HG03025 (cell line): ENCODE results near the gene LMTK2.
"Not testable (repeated sequence)": the region's sequence is repeated elsewhere in the genome, so short reads cannot be mapped to it uniquely, and the experiment has no call there.

Source experiments
- ATAC-seq: cut with Tn5 transposase; IDR thresholded peaks from one replicate; pipeline ENCODE4 v1.9.1; 2021; ENCODE audit warnings: mild to moderate bottlenecking, moderate library complexity; ENCODE audit not compliant: unreplicated experiment, low FRiP score

LMTK2 gene

DNA sequence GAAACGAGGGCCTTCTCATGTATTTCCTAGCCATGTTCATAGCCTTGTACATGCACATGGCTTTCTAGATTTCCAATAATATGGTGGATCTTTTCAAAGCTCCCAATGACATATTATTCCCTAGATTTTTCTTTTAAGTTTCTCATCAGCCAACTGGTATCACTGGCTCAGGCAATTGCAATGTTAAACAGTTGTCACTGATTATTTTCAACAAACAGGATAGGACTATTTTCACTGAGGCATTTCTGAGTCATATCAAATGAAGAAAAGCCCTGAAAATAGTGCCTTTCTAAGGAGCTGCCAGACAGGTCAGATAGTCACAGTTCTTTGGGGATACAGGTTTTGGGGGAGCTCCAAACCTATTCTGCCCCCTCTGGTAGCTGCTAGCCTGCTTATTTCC lies 4.5 kb upstream of the LMTK2 start:
- no peak for ATAC-seq

DNA sequence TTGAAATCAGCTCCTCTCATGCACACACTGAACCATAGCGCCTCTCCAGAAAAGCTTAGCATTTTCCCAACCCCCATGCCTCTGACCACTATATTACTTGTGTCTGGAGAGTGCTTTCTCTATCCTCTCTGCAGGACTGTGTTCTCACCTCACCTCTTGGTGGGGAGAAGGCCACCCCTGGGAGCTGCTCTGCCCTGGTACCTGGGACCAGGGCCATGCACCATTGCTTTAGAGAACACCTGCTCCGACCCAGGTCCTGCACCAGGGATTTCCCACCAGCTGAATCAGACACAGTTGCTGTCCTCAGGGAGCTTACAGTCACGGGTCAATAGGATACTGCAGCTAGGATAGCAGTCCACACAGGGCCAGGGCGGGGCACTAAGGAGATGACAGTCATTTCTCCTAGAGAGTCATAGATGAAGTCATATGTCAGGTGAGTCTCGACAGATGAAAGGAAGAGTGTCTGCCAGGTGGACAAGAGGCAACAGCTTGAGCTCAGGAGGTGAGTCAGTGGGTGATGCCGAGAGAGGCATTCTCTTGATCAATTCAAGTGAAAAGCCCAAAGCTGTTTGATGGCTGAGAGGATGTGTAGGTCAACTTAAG lies 619 bp upstream of the LMTK2 start:
- no peak for ATAC-seq

DNA sequence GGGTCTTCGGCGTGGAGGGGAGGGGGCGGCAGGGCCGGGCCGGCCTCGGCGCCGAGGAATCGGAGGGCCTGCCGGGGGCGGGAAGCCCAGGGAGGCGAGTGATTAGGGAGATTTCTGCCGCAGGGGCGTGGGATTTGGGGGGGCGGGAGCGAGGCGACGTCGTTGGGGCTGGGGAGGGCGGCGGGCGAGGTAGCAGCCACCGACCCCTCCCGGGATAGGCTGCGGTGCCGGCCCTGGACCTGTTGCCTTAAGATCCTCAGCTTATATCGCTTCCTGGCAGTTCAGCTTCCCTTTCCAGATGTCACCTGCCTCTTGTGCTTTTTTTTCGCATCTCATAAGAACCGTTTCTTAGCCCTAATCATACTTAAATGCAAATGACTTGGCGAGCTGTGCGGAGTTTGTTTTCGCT lies 655 bp downstream of the LMTK2 start:
- ATAC-seq: no peak

DNA sequence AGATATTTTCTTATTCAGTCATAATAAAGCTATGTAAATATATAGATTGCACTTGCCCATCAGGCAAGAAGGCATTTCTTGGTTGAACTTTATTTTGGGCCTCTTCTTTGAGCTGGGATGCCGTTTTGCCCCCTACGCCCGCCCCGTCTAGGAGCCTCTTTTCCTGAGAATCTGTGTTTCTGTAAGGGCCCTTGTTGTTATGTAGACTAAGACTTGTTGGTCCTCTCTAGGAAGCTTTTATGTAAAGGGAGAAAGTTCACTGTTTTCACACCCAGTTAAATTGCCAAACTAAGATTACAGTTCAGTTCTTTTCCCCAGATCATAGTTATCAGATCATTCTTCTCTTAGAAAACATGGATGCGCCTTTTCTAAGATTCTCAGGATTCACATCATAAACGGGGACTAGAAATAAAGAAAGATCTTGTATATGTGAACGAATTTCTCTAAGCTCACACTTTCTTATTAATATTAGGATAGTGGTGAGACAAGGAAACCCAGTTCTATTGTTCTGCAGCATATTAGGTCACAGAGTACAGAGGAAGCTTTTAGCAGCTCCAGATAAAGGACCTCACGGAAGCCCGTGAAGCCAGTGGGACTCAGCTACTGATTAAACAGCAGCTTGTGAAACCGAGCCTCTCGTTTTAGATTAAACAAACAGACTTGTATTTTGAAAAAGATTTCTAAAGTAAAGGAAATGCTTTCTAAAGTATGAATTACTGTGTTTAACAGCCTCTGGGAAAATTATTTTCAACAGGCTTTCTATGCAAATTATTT lies 3.8 kb downstream of the LMTK2 start:
- ATAC-seq: no peak

DNA sequence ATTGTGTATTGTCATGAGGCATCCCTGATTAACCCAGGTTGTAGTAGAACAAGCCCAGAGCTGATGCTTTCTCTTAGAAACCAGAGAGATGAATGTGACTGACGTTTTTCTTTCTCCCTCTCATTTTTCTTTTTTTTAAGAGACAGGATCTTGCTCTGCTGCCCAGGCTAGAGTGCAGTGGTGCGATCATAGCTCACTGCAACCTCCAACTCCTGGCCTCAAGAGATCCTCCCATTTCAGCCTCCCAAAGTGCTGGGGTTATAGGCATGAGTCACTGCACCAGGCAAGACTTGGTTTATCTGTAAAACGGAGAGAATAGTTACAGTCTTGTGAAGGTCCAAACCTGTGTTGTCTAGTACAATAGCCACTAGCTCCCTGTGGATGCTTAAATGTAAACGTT lies 5.4 kb downstream of the LMTK2 start:
- ATAC-seq: no peak

DNA sequence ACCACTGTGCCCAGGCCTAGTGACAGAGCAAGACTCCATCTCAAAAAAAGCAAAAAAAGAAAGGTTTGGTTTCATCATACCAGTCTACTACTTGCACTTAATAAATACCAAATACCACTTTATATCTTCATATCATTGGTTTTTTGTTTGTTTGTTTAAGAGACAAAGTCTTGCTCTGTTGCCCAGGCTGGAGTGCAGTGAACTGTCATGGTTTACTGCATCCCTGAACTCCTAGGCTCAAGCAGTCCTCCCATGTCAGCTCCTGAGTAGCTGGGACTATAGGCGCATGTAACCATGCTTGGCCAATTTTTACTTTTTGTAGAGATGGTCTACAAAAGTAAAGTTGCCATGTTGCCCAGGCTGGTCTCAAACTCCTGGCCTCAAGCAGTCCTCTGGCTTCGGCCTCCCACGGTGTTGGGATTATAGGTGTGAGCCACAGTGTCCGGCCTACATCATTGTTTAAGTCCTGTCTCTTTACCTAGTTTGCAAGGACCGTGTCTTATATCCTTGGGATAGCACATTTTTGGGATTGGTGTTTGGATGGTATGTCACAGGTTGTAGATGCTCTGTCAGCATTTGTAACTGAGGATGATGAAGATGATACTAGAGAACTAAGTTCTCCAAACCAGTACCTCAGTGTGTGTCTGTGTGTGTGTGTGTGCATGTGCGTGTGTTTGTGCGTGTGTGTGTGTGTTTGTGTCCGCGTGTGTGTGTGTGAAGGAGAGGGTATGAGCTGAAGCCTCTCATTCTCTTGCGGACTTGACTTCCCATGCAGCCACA lies 9.3 kb downstream of the LMTK2 start:
- no peak for ATAC-seq

DNA sequence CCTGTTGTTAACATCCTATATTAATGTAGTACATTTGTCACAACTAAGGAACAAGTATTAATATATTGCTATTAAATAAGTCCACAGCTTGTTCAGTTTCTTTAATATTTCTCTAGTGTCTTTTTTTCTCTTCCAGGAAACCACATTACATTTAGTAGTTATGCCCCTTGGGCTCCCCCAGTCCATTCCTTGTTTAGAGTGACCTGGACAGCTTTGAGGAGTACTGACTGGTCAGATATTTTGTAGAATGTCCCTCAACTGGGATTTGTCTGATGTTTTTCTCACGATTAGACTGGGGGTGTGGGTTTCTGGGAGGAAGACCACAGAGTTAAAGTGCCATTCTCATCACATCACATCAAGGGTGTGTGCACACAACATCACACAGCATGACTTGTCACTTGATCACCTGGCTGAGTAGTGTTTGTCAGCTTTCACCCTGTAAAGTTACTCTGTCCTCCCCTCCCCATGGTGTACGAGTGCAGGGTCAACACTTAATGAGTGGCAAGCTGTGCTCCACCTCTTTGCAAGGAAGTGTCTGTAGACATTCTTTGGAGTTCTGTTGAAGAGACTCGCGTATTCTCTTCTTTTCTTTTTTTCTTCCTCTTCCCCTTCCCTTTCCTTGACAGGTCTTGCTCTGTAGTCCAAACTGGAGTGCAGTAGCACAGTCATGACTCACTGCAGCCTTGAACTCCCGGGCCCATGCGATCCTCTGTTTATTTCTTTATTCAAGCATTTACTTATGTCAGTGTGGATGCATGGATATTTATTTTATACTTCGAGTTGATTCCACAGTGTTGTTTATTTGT lies 10.2 kb downstream of the LMTK2 start:
- no peak for ATAC-seq

DNA sequence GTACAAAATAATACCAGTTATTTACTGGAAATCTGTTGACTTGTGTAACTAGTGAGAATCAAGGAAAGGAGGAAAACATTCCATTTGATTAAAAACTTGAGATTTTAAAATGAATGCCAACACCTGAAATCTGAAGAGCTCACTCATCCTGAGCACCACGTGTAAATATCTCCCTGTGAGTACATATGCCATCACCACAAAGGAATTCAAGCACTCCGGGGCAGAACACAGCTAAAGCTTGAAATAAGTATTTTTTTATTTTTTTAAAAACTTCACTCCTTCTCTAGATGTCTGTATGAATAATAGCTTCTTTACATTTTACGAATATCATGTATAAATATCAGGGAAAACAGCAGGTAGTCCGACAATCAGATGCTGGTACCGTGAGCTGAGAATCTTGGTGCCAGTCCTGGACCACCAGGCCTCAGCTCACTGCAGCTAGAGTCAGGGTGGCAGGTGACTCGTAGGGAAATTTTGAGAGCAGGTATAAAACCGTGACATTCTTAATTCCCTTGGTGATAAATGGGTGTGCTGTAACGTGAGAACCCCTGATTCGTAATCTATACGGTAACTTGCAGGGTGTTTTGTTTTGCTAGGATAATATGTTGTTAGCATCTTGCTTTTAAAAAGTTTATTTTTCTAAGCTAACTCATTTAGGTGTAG lies 12.7 kb downstream of the LMTK2 start:
- no peak for ATAC-seq

DNA sequence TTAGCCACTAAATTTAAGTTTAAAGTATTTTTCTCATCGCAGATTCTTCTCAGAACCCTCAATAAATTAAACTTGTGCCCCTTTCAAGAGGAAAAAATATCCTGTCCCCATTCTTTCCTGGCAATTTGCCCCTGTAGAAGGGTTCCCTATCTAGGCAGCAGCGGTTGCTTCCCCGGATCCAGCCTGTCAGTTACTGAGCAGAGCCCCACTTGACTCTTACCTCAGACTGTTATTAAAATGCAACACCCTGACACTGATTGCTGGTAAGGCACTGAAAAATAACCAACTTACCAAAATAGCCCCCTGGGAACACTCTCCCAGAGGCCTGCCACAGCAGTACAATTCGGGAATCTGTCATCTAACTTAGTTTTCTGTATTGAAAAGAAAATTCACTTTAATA lies 13.9 kb downstream of the LMTK2 start:
- ATAC-seq: no peak

DNA sequence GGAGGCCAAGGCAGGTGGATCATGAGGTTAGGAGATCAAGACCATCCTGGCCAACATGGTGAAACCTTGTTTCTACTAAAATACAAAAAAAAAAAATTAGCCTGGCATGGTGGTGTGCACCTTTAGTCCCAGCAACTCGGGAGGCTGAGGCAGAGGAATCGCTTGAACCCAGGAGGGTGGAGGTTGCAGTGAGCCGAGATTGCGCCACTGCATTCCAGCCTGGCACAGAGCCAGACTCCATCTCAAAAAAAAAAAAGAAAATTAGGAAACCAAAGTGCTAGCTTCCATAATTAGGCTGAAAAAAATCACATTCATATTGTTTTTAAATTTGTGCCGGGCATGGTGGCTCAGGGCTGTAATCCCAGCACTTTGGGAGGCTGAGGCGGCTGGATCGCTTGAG lies 14.7 kb downstream of the LMTK2 start:
- not testable (repeated sequence) for ATAC-seq

DNA sequence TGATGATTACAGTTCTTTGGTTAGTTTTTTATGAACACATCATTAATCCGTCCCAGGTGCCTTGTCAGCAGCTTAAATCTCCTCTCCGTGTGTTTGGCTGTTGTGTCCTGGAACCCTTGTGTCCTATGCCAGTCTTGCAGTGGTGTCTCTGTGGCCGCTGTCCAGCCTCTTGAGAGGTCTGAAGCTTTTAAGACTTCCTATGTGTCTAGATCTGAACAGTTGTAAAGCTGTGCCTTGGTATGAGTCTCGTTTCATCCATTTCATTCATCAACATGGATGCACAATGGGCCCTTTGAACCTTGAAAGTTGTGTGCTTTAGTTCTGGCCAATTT lies 16.7 kb downstream of the LMTK2 start:
- ATAC-seq: no peak

DNA sequence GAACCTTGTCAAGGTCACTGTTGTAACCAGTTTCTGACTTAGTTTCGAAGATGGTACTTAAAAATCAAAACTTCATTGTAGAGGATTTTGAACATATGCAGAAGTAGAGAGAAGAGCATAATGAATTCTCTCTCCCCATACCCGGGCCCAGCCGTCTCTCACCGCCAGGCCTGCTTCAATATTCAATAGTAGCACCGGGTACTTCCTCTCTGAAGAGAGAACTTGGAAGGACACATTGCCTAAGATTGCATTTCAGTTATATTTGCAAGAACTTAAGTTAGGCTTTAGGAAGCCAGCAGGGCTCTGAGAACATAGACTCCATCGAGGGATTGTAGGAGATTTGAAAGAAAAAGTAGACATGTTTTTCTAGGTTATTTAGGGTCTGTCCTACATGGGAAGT lies 19.1 kb downstream of the LMTK2 start:
- no peak for ATAC-seq

DNA sequence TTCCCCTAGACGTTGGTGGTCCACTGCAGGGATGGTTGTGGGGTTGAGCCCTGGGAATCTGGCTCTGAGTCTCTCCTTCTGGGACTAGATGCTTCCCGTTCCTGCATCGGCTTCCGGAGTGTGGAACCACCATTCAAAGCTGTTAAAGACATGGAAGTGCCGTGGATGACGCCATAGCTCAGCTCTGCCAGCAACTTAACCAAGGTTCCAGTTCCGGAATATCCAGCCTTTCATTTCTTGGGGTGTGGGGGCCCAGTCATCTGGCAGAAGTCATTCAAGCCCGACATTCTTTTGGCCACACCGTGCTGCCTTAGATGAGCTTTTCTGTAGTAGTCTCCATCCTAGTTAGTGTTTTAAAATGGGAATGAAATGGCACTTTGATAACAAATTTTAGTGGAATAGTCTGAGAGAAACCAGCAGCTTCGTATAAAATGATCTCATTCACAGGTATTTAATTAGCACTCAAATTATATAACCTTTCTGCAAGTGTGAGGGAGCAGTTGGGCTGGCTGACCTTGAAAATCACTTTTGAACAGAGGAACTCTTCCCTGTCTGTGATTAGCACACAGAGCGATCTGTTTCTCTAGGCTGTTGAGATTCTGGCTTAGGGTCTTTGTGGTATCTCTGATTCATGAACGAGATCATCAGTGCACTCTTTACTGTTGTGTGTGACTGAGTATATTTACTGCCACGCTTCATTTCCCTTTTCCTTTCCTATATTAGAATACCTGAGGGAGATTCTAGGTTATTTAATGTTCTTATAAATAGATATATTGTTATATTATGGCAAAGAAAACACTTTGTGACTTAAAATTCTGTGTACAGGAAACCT lies 19.9 kb downstream of the LMTK2 start:
- ATAC-seq: no peak

DNA sequence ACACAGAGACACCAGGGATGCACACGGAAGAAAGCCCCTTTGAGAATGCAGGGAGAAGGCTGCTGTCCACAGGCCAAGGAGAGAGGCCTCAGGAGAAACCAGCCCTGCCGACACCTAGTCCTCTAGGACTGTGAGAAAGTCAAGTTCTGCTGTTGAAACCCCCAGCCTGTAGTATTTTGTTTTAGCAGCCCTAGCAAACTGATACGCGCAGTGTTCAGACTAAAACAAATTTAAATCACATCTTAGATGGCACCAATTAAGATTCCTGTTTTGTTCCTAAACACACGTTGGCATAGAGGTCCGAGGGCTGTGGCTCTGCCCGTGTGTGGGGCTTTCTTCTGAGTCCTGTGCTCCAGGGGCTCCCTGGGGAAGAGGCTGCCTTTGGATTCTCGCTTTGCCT lies 21.7 kb downstream of the LMTK2 start:
- no peak for ATAC-seq

DNA sequence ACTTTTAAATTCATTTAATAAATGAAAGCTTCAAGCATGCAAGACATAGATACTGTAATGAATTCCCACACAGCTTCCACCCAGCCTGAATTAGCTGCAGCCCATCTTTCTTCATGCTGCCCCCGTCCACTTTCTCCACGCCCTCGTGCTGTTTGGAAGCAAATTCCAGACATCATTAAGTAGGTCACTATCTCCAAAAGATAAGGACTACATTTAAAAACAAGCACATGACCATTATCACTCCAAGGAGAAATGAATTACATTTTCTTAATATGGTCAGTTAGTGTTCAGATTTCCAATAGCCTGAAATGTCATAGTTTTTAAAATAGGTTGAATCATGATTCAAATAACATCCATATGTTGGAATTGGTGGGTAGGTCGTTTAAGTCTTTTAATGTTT lies 24.3 kb downstream of the LMTK2 start:
- no peak for ATAC-seq

DNA sequence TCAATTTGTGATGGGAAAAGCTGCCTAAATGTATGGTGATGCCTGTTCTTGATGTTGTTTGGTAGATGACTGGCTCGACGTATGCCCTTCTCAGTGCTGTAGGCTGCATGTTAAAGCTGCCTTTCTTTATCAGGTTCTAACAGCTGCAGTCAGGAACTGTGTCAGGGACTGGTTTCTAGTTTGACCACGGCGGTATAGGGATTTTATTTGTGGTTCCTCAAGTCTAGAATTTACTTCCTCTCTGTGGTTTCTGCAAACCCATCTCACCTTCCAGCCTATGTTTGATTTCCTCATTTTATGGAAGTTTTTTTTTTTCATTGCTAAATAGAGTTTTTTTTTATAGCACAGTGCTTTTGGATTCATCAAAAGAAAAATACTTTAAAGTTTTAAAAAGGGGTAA lies 26.5 kb downstream of the LMTK2 start:
- peak; percentile 79 for ATAC-seq

DNA sequence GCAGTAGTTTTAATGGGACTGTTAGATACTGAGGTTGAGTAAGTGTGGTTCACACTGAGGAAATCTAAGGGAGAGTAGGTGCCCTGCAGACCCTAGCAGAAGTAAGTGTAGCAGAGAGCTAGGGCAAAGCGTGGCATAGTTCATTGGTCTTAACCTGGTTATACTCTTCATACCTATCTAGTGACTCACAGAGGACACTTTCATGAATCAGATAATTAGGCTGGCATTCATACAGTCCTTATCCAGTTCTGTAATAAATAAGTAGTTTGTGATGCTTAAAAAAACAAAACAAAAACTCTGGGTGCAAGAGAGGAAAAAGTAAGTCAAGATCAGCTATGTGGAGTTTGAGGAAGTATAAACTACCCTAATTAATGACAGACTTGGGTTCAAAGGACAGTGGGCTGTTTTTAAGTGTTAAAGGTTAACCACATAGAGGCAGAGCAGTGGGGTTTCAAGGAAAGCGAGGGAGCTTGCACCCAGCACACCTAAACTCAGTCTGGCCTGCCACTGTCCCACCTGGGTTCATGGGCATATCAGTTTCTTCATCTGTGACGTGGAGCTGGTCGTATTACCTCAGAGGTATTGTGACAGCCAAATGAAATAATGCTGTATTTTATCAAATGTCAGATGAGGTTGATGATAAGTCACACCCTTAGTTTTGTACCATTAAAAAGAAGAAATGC lies 27.1 kb downstream of the LMTK2 start:
- peak; percentile 17 for ATAC-seq

DNA sequence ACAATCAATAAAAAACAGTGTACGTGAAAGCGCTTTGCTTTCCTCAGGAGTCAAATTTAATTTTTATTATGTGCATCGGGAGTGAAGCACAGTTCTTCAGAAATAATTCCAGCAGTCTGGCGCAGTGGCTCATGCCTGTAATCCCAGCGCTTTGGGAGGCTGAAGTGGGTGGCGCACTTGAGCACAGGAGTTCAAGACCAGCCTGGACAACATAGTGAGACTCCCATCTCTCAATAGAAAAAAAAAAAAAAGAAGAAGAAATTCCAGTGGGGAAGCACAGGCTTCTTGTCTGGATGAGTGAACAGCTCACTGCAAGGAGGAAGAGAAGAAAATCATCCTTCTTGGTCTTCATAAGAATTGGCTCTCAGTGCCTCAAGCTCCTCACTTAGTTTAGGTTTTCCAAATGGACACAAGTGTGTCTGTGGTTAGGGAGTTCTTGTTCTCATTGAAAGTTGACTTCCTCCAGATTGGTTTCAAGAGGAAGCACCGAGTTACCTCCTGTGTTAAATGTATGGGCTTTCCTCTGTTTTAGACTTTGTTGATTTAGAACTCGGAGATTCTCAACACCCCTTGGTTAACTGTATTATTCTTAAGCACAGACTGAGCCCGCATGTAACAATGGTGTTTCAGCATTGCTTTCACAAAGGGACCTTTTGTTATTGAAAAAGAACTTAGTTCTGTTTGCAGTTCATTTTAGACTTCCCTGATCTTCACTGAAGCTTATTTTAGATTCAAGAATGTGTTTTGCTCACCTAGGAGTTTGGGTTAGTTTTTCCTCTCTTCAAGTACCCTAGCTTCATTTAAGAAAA lies 28.0 kb downstream of the LMTK2 start:
- ATAC-seq: no peak
